Smooth muscle cell (in vitro differentiated cells): ENCODE results near the gene BCAP31. TPM values are rescaled to one million over a fixed set of nuclear protein-coding genes. Genes with fewer than 3 reads are reported as not detected.

Experiments used
- DNase-seq: peaks from one replicate; lab custom pipeline; 2025; ENCODE audit not compliant: unreplicated experiment; lab: John Stamatoyannopoulos, UW
- H2AFZ ChIP-seq: fragments of 200-600 bp; sonication (generic); 2 replicates; pipeline ENCODE4 v1.6.0; 2016; ENCODE audit warnings: antibody characterized with exemption, low read depth, mild to moderate bottlenecking
- H3F3A ChIP-seq: fragments of 200-600 bp; sonication (generic); 2 replicates; pipeline ENCODE4 v1.6.0; 2017; ENCODE audit warnings: antibody characterized with exemption, low read depth
- H3K27ac ChIP-seq: fragments of 200-600 bp; sonication (generic); 2 replicates; pipeline ENCODE4 v1.5.1; 2016; ENCODE audit warnings: low read depth, mild to moderate bottlenecking
- H3K27me3 ChIP-seq: fragments of 200-600 bp; sonication (generic); 2 replicates; pipeline ENCODE4 v1.6.1; 2016; ENCODE audit warnings: low read depth, mild to moderate bottlenecking
- H3K36me3 ChIP-seq: fragments of 200-600 bp; sonication (generic); 2 replicates; pipeline ENCODE4 v1.5.1; 2016; ENCODE audit warnings: low read depth
- H3K4me1 ChIP-seq: fragments of 200-600 bp; sonication (generic); 2 replicates; pipeline ENCODE4 v1.5.1; 2016; ENCODE audit warnings: low read depth
- H3K4me2 ChIP-seq: fragments of 200-600 bp; sonication (generic); 2 replicates; pipeline ENCODE4 v1.6.0; 2016; ENCODE audit warnings: mild to moderate bottlenecking
- H3K4me3 ChIP-seq: fragments of 200-600 bp; sonication (generic); 2 replicates; pipeline ENCODE4 v1.5.1; 2016; ENCODE audit warnings: mild to moderate bottlenecking
- H3K79me2 ChIP-seq: fragments of 200-600 bp; sonication (generic); 2 replicates; pipeline ENCODE4 v1.6.0; 2016; ENCODE audit warnings: low read depth, mild to moderate bottlenecking
- H3K9ac ChIP-seq: fragments of 200-600 bp; sonication (generic); 2 replicates; pipeline ENCODE4 v1.6.0; 2016; ENCODE audit warnings: low read depth
- H3K9me3 ChIP-seq: fragments of 200-600 bp; sonication (generic); replicated peaks from 2 replicates; pipeline ENCODE4 v1.5.1; 2016; ENCODE audit warnings: low read depth
- H4K20me1 ChIP-seq: fragments of 200-600 bp; sonication (generic); 2 replicates; pipeline ENCODE4 v1.6.0; 2016; ENCODE audit warnings: low read depth
- CTCF ChIP-seq: fragments of 200-600 bp; sonication (generic); IDR thresholded peaks from 2 replicates; pipeline ENCODE4 v1.5.1; 2017; ENCODE audit warnings: borderline replicate concordance, mild to moderate bottlenecking, antibody characterized with exemption; ENCODE audit not compliant: insufficient read depth, poor library complexity, severe bottlenecking
- WGBS: methylation state at CpG from one replicate; pipeline ENCODE4 v1.1.7; 2016; ENCODE audit warnings: low lambda C conversion rate; 5-methylcytosine and 5-hydroxymethylcytosine counted together
- polyA plus RNA-seq: library from polyadenylated mRNA; unstranded; fragments of >200 nt; fragmentation: Nextera tagmentation; extraction: Ambion mirVana; gene quantifications from 2 replicates; pipeline ENCODE4 v1.2.1, GENCODE V29; 2016
- total RNA-seq: library from RNA; depleted of rRNA; stranded (reverse); fragments of >200 nt; gene quantifications from 2 replicates; pipeline ENCODE4 v1.2.3, GENCODE V29; 2014

BCAP31 gene
- total and polyA plus RNA-seq, 2 experiments from 2014 or later, result 139 to 207 TPM

GRCh38 chrX:153674219-153674851, 49.9 kb downstream of the BCAP31 start:
- 76% methylated on average over 27 of the region's 27 CpGs for WGBS
- Histone ChIP-seq H3K4me2 (no peak overlapping the region), H2AFZ (no peak overlapping the region), H3F3A (no peaks in the 10 kb centered on the region), H3K27ac (no peak overlapping the region), H3K79me2 (no peaks in the 10 kb centered on the region), H3K27me3 (peaks cover 11% of the 10 kb centered on the region), H3K9ac (no peak overlapping the region), H3K36me3 (no peaks in the 10 kb centered on the region), H3K4me3 (no peak overlapping the region), H3K4me1 (no peaks in the 10 kb centered on the region), H4K20me1 (no peaks in the 10 kb centered on the region), H3K9me3 (no peaks in the 10 kb centered on the region)
- TF ChIP-seq CTCF, result no peak
- DNase-seq, result no peak

- Histone ChIP-seq H3K4me1 (no peaks in the 10 kb centered on the region), H3K79me2 (no peaks in the 10 kb centered on the region), H3K9me3 (no peaks in the 10 kb centered on the region), H3K4me2 (no peak within 1 kb of the TSS), H3K27me3 (peaks cover 11% of the 10 kb centered on the region), H3K36me3 (no peaks in the 10 kb centered on the region), H3K9ac (no peak within 1 kb of the TSS), H4K20me1 (no peaks in the 10 kb centered on the region), H3K4me3 (no peak within 1 kb of the TSS), H2AFZ (no peak within 1 kb of the TSS), H3F3A (no peaks in the 10 kb centered on the region), H3K27ac (no peak within 1 kb of the TSS)
- no peak for TF ChIP-seq CTCF
- 41% methylated on average over 30 of the region's 98 CpGs for WGBS
- no peak for DNase-seq
These were observed 50.6 kb downstream of the BCAP31 start, which contains the start of gene PNCK for GRCh38 chrX:153673428-153674218. Gene PNCK (minus strand): TSS chrX:153673813. CDS start chrX:153673076, 737 bp downstream.

GRCh38 chrX:153672531-153673427, 51.4 kb downstream of the BCAP31 start:
- Histone ChIP-seq H2AFZ (no peak overlapping the region), H3K9ac (no peak overlapping the region), H3K79me2 (no peaks in the 10 kb centered on the region), H3K27me3 (peaks cover 11% of the 10 kb centered on the region), H4K20me1 (no peaks in the 10 kb centered on the region), H3K4me3 (no peak overlapping the region), H3F3A (no peaks in the 10 kb centered on the region), H3K4me2 (no peak overlapping the region), H3K27ac (no peak overlapping the region), H3K36me3 (no peaks in the 10 kb centered on the region), H3K9me3 (no peaks in the 10 kb centered on the region), H3K4me1 (no peaks in the 10 kb centered on the region)
- TF ChIP-seq CTCF, result no peak
- WGBS, result 90% methylated on average over 29 of the region's 53 CpGs
- DNase-seq, result no peak
